ENCODE data around the gene AOPEP. TPM values are rescaled to one million over a fixed set of nuclear protein-coding genes. Genes with fewer than 3 reads are reported as not detected.

The AOPEP gene
- total RNA-seq, 1 donor from 2014 or later = 75.3 TPM

DNA sequence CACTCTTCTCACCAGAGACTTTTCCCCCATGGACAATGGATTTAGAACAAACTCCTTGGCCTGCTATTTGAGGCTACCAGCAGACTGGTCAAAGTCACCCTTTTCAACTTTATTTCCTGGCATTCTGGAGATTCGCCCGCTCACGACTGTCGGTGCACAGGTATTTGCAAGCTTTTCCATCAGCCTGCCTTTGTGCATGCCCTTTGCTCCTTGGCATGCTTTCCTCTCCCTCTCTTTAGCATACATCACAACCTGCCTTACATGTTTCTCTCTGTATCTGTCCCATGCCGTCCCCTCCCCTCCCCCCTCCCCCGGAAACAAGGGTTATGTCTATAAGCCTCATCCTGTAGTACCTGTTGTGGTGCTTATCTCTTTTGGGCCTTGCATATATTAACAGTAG, 257.1 kb downstream of the AOPEP start:
- Histone ChIP-seq H4K20me1 (ENCODE audit: insufficient read depth, low read length) (no peaks in the 10 kb centered on the region), H3K4me1 (ENCODE audit: insufficient read depth, low read length) (no peaks in the 10 kb centered on the region), H3K4me3 (ENCODE audit: insufficient read depth, low read depth, low read length) (no peak overlapping the region), H2AFZ (ENCODE audit: low read depth, low read length) (no peak overlapping the region), H3K9me3 (ENCODE audit: insufficient read depth, low read depth, low read length) (no peaks in the 10 kb centered on the region), H3K9ac (ENCODE audit: low read length) (no peak overlapping the region), H3K36me3 (ENCODE audit: insufficient read depth, low read length) (no peaks in the 10 kb centered on the region), H3K79me2 (ENCODE audit: insufficient read depth, low read length) (no peaks in the 10 kb centered on the region), H3K4me2 (ENCODE audit: low read length) (no peak overlapping the region), H3K27me3 (ENCODE audit: insufficient read depth, low read length) (no peaks in the 10 kb centered on the region), H3K27ac (ENCODE audit: low read depth, low read length) (no peak overlapping the region)
- Mint-ChIP-seq H3K36me3 (ENCODE audit: low read depth, unreplicated experiment) (peaks cover 19% of the 10 kb centered on the region), H3K9me3 (ENCODE audit: unreplicated experiment) (no peaks in the 10 kb centered on the region), H3K4me3 (ENCODE audit: unreplicated experiment) (no peak overlapping the region), H3K27ac (ENCODE audit: unreplicated experiment) (no peak overlapping the region), H3K27me3 (ENCODE audit: low read depth, unreplicated experiment) (no peaks in the 10 kb centered on the region), H3K4me1 (ENCODE audit: low read depth, unreplicated experiment) (peaks cover 8% of the 10 kb centered on the region)
- no peak for FAIRE-seq
- no peak for DNase-seq (ENCODE audit: low read depth)
- no peak for TF ChIP-seq EZH2 (IDR thresholded peaks at IDR 0.05; ENCODE audit: insufficient read depth, low read length)
- TF ChIP-seq, protein P1, sequence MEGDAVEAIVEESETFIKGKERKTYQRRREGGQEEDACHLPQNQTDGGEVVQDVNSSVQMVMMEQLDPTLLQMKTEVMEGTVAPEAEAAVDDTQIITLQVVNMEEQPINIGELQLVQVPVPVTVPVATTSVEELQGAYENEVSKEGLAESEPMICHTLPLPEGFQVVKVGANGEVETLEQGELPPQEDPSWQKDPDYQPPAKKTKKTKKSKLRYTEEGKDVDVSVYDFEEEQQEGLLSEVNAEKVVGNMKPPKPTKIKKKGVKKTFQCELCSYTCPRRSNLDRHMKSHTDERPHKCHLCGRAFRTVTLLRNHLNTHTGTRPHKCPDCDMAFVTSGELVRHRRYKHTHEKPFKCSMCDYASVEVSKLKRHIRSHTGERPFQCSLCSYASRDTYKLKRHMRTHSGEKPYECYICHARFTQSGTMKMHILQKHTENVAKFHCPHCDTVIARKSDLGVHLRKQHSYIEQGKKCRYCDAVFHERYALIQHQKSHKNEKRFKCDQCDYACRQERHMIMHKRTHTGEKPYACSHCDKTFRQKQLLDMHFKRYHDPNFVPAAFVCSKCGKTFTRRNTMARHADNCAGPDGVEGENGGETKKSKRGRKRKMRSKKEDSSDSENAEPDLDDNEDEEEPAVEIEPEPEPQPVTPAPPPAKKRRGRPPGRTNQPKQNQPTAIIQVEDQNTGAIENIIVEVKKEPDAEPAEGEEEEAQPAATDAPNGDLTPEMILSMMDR (IDR thresholded peaks at IDR 0.05; ENCODE audit: insufficient read depth, low read depth, low read length) = no peak

- peaks cover 19% of the 10 kb centered on the region for H3K36me3 Mint-ChIP-seq (ENCODE audit: low read depth, unreplicated experiment)
- no peaks in the 10 kb centered on the region for H3K4me1 ChIP-seq (ENCODE audit: insufficient read depth, low read length)
- no peak for FAIRE-seq
- no peaks in the 10 kb centered on the region for H4K20me1 ChIP-seq (ENCODE audit: insufficient read depth, low read length)
- H3K27me3 ChIP-seq (ENCODE audit: insufficient read depth, low read length) = no peaks in the 10 kb centered on the region
- no peak overlapping the region for H3K4me3 Mint-ChIP-seq (ENCODE audit: unreplicated experiment)
- no peaks in the 10 kb centered on the region for H3K36me3 ChIP-seq (ENCODE audit: insufficient read depth, low read length)
- no peak overlapping the region for H3K4me2 ChIP-seq (ENCODE audit: low read length)
- H3K27me3 Mint-ChIP-seq (ENCODE audit: low read depth, unreplicated experiment) = no peaks in the 10 kb centered on the region
- H3K9ac ChIP-seq (ENCODE audit: low read length) = no peak overlapping the region
- no peak overlapping the region for H3K4me3 ChIP-seq (ENCODE audit: insufficient read depth, low read depth, low read length)
- no peaks in the 10 kb centered on the region for H3K9me3 ChIP-seq (ENCODE audit: insufficient read depth, low read depth, low read length)
- peaks cover 8% of the 10 kb centered on the region for H3K4me1 Mint-ChIP-seq (ENCODE audit: low read depth, unreplicated experiment)
- TF ChIP-seq, protein P1 (IDR thresholded peaks at IDR 0.05; ENCODE audit: insufficient read depth, low read depth, low read length) = no peak
- TF ChIP-seq EZH2 (IDR thresholded peaks at IDR 0.05; ENCODE audit: insufficient read depth, low read length) = no peak
- H3K27ac Mint-ChIP-seq (ENCODE audit: unreplicated experiment) = no peak overlapping the region
- H3K9me3 Mint-ChIP-seq (ENCODE audit: unreplicated experiment) = no peaks in the 10 kb centered on the region
- no peak for DNase-seq (ENCODE audit: low read depth)
- H2AFZ ChIP-seq (ENCODE audit: low read depth, low read length) = no peak overlapping the region
- no peak overlapping the region for H3K27ac ChIP-seq (ENCODE audit: low read depth, low read length)
- no peaks in the 10 kb centered on the region for H3K79me2 ChIP-seq (ENCODE audit: insufficient read depth, low read length)
Observed at GRCh38 chr9:94984891-94985476, 258.5 kb downstream of the AOPEP start.

DNA sequence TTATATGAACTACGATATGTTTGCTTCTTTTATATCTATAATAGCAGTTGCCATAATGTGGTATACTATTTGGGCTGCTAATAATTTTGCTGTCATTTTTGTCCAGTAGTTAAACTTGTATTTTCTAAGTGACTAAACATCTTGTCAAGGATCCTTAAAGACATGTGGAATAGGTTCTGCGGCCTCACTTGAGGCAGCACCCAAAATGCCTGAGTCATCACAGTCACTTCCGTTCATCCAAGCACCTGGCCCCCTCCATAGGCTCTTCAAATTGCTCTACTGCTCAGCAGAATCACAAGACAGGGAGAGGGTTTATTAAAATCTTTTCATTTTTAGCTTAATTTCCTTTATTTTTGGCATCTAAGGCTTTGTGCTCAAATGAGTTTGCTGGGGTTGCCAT, 259.1 kb downstream of the AOPEP start:
- no peaks in the 10 kb centered on the region for H3K9me3 Mint-ChIP-seq (ENCODE audit: unreplicated experiment)
- no peak overlapping the region for H3K4me3 ChIP-seq (ENCODE audit: insufficient read depth, low read depth, low read length)

More for the DNA sequence above, 259.1 kb downstream of the AOPEP start:
- H3K79me2 ChIP-seq (ENCODE audit: insufficient read depth, low read length) = no peaks in the 10 kb centered on the region
- no peak overlapping the region for H3K27ac ChIP-seq (ENCODE audit: low read depth, low read length)
- H2AFZ ChIP-seq (ENCODE audit: low read depth, low read length) = no peak overlapping the region
- FAIRE-seq (no peak), DNase-seq (ENCODE audit: low read depth) (no peak)
- no peaks in the 10 kb centered on the region for H3K27me3 Mint-ChIP-seq (ENCODE audit: low read depth, unreplicated experiment)
- no peak overlapping the region for H3K4me2 ChIP-seq (ENCODE audit: low read length)
- no peaks in the 10 kb centered on the region for H3K36me3 ChIP-seq (ENCODE audit: insufficient read depth, low read length)
- H3K27me3 ChIP-seq (ENCODE audit: insufficient read depth, low read length) = no peaks in the 10 kb centered on the region
- H3K4me3 Mint-ChIP-seq (ENCODE audit: unreplicated experiment) = no peak overlapping the region
- no peaks in the 10 kb centered on the region for H3K9me3 ChIP-seq (ENCODE audit: insufficient read depth, low read depth, low read length)
- no peak for TF ChIP-seq EZH2 (IDR thresholded peaks at IDR 0.05; ENCODE audit: insufficient read depth, low read length)
- TF ChIP-seq, protein P1 (IDR thresholded peaks at IDR 0.05; ENCODE audit: insufficient read depth, low read depth, low read length) = no peak
- H4K20me1 ChIP-seq (ENCODE audit: insufficient read depth, low read length) = no peaks in the 10 kb centered on the region
- H3K9ac ChIP-seq (ENCODE audit: low read length) = no peak overlapping the region
- peaks cover 21% of the 10 kb centered on the region for H3K36me3 Mint-ChIP-seq (ENCODE audit: low read depth, unreplicated experiment)
- no peak overlapping the region for H3K27ac Mint-ChIP-seq (ENCODE audit: unreplicated experiment)
- peaks cover 8% of the 10 kb centered on the region for H3K4me1 Mint-ChIP-seq (ENCODE audit: low read depth, unreplicated experiment)
- no peaks in the 10 kb centered on the region for H3K4me1 ChIP-seq (ENCODE audit: insufficient read depth, low read length)

Data from astrocyte (in vitro differentiated cells and primary cell).